ENCODE data around the gene PLCB1.

- TF ChIP-seq CTCF (IDR thresholded peaks at IDR 0.05; ENCODE audit: low read depth, low read length, poor library complexity, severe bottlenecking) (no peak), EZH2phosphoT487 (IDR thresholded peaks at IDR 0.05; ENCODE audit: borderline replicate concordance, low read length) (no peak)
These were observed 77.0 kb downstream of the PLCB1 start for GRCh38 chr20:8209061-8209460.
